ENCODE measurements around the gene OSBPL6. TPM values are rescaled to one million over a fixed set of nuclear protein-coding genes. Genes with fewer than 3 reads are reported as not detected.

OSBPL6 gene
- total RNA-seq, 1 experiment from 2014 or later: 0.71 TPM

- in situ Hi-C loops (cut with HindIII; ENCODE audit: low pct_unique_long_range_greater_than_20kb, low sequenced_read_pairs): no loop called here
- DNase-seq (ENCODE audit: low read depth): no peak
Measured at GRCh38 chr2:178225006-178225805, 30.9 kb downstream of the OSBPL6 start.

- no peak for DNase-seq (ENCODE audit: low read depth)
Measured at GRCh38 chr2:178227187-178227586, 32.9 kb downstream of the OSBPL6 start.

GRCh38 chr2:178229927-178230326 is 35.6 kb downstream of the OSBPL6 start:
- in situ Hi-C loops (cut with HindIII; ENCODE audit: low pct_unique_long_range_greater_than_20kb, low sequenced_read_pairs): no loop called here
- DNase-seq (ENCODE audit: low read depth): no peak

More at GRCh38 chr2:178227187-178227586, 32.9 kb downstream of the OSBPL6 start:
- in situ Hi-C loops (cut with HindIII; ENCODE audit: low pct_unique_long_range_greater_than_20kb, low sequenced_read_pairs): no loop called here

- DNase-seq (ENCODE audit: low read depth): no peak
- in situ Hi-C loops (cut with HindIII; ENCODE audit: low pct_unique_long_range_greater_than_20kb, low sequenced_read_pairs): no loop called here
Measured at GRCh38 chr2:178230396-178230795, 36.1 kb downstream of the OSBPL6 start.

DNA sequence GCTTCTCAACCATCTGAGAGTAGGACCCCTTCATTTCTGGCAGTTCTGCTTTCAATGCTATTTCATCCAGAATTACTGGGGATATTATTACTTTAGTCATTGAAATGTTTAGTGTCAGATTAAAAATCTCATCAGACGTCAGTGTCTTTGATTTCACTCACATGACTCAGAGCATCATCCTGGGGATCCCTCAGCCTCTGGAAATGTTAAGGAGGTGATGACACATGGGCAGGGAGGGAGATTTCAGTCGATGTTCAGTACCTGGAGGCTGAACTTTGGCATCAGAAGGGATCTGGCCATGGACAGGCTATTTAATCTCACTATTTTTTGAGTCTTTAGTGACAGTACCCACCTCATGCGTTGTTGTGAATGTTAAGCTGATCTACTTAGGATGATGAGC is 39.1 kb downstream of the OSBPL6 start:
- in situ Hi-C loops (cut with HindIII; ENCODE audit: low pct_unique_long_range_greater_than_20kb, low sequenced_read_pairs): no loop called here
- DNase-seq (ENCODE audit: low read depth): no peak

DNA sequence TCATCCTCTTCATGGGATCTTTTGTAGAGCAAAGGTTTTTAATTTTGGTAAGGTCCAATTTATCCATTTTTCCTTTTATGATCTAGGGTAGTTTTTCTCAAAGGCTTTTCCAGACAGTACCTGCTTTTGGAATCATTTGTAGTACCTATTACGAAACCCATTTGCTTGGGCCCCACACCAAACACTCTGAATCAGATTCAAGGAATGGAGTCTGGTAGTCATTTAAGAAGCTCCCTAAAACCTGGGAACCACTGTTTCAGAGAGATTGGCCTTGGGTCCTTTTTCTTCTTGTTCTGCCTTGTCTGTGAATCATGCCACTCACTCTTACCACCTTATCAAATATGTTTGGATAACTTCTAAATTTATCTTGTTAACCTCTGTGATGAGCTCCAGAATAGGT is 40.3 kb downstream of the OSBPL6 start:
- DNase-seq (ENCODE audit: low read depth): no peak
- in situ Hi-C loops (cut with HindIII; ENCODE audit: low pct_unique_long_range_greater_than_20kb, low sequenced_read_pairs): no loop called here

DNA sequence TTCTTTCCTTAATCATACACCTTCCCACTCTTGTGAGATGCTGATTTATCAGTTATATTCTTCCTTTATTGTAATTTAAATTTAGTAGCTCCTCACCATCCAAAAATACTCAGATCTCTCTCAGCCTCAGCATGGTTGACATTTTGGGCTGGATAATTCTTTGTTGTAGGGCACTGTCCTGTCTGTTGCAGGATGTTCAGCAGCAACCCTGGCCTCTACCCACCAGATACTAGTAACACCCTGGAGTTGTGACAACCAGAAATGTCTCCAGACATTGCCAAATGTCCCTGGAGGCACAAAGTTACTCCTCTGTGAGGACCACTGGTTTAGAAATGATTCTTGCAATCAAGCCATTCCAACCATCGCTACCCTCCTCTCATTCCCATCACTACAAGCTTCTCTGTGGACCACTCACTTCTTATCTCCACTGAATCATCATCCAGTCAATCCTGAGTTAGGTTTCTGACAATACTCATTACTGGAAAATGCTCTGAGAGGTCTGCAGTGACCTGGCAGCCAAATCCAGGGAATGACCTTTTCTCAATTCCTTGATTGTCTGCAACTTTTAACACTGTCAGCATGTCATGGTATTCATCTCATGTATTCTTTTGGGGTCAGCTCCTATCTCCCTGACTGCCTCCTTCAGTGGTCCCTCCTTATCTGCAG is 43.3 kb downstream of the OSBPL6 start:
- DNase-seq (ENCODE audit: low read depth): no peak

DNA sequence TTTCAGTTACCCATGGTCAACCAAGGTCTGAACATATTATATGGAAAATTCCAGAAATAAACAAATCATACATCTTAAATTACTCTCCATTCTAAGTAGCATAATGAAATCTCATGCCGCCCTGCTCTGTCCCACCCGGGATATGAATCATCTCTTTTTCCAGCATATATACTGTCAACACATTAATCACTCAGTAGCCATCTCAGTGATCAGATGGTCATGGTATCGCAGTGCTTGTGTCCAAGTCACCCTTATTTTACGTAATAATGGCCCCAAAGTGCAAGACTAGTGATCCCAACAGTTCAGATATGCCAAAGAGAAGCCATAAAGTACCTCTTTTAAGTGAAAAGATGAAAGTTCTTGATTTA is 43.8 kb downstream of the OSBPL6 start:
- DNase-seq (ENCODE audit: low read depth): no peak
- in situ Hi-C loops (cut with HindIII; ENCODE audit: low pct_unique_long_range_greater_than_20kb, low sequenced_read_pairs): no loop called here

More for the DNA sequence above, 43.3 kb downstream of the OSBPL6 start:
- in situ Hi-C loops (cut with HindIII; ENCODE audit: low pct_unique_long_range_greater_than_20kb, low sequenced_read_pairs): no loop called here

GRCh38 chr2:178238750-178239149 is 44.4 kb downstream of the OSBPL6 start:
- DNase-seq (ENCODE audit: low read depth): no peak
- in situ Hi-C loops (cut with HindIII; ENCODE audit: low pct_unique_long_range_greater_than_20kb, low sequenced_read_pairs): no loop called here

DNA sequence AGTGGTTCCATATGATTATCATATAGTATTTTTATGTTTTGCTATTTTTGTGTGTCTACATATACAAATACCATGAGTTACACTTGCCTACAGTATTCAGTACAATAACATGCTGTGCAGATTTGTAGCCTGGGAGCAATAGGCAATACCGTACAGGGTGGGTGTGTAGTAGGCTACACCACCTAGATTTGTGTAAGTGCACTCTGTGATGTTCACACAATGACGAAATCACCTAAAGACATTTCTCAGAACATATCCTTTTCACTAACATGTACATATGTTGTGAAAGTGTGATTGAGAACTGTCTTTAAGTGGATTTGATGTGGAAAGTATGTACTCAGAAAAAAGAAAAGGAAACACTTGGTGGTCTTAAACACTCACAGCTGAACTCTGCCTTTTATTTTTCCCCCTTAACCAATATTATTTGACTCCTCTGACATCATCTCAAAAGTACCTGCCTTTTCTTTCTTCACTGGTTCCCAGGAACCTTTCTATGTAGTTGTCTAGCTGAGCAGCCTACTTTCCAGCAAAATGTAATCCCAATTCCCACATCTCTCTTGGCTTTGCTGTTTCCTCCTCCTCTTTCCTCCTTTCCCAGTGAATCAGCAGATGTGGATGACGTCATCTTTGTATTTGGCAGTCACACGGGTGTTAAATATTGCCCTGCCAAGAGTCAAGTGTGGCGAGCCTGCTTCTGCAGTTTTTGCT is 47.7 kb downstream of the OSBPL6 start:
- in situ Hi-C loops (cut with HindIII; ENCODE audit: low pct_unique_long_range_greater_than_20kb, low sequenced_read_pairs): no loop called here

GRCh38 chr2:178242552-178242883 is 48.2 kb downstream of the OSBPL6 start:
- in situ Hi-C loops (cut with HindIII; ENCODE audit: low pct_unique_long_range_greater_than_20kb, low sequenced_read_pairs): no loop called here
- no peak for DNase-seq (ENCODE audit: low read depth)

More for the DNA sequence above, 47.7 kb downstream of the OSBPL6 start:
- peak; percentile 76 for DNase-seq (ENCODE audit: low read depth)

DNA sequence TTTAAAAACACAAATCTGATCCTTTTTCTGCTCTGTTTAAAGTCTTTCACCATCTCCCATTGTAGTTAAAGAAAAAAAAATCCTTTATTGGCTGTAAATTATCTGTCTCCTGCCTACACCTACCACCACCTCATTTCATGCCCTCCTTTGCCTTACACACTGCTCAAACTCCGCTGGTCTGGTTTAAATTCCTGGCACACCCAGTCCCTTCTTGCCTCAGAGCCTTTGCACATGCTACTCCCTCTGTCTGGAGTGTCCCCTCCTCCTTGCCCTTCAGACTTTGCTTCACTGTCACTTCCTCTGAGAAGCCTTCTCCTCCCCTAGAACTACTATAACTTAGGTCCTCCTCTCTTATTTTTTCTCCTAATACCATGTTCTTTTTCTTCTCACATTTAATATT is 49.6 kb downstream of the OSBPL6 start:
- DNase-seq (ENCODE audit: low read depth): no peak
- in situ Hi-C loops (cut with HindIII; ENCODE audit: low pct_unique_long_range_greater_than_20kb, low sequenced_read_pairs): no loop called here

DNA sequence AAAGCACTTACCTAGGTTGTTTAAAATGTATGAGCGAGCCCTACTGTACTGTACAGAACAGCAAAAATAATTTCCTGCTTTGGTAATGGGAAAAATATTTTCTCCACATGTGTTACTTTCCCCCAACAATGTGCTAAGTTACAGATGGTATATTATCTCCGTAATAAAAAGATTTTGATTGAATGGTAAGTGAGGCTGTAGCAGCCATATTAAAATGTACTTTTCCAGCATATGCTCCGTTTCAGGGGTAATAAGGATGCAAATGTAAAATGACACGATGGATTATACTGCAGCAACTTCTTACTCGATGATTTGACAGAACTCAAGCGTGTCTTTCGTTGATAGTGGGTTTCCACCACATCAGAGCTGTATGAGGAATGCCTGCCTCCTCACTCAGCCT is 50.5 kb downstream of the OSBPL6 start:
- in situ Hi-C loops (cut with HindIII; ENCODE audit: low pct_unique_long_range_greater_than_20kb, low sequenced_read_pairs): no loop called here
- no peak for DNase-seq (ENCODE audit: low read depth)

GRCh38 chr2:178246696-178247095 is 52.4 kb downstream of the OSBPL6 start:
- in situ Hi-C loops (cut with HindIII; ENCODE audit: low pct_unique_long_range_greater_than_20kb, low sequenced_read_pairs): no loop called here
- no peak for DNase-seq (ENCODE audit: low read depth)

- no peak for DNase-seq (ENCODE audit: low read depth)
- in situ Hi-C loops (cut with HindIII; ENCODE audit: low pct_unique_long_range_greater_than_20kb, low sequenced_read_pairs): no loop called here
Measured at GRCh38 chr2:178247250-178247649, 52.9 kb downstream of the OSBPL6 start.

DNA sequence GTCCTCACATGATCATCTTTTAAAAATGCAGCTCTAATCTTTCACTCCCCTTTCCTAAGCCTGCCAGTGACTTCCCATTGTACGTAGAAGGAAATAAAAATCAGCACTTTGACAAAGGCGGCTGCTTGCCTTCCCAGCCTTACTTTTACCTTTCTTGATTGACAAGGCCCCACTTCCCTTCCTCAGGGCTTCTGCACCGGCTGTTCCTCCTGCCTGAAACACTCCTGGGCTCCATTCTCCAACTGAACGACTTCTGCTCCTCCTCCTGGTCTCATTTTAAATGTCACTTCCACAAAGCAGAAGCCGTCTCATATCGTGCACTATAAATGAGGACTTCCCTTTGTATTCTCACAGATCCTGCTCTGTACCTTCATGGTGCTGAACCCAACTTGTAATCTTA is 56.1 kb downstream of the OSBPL6 start:
- DNase-seq (ENCODE audit: low read depth): no peak
- in situ Hi-C loops (cut with HindIII; ENCODE audit: low pct_unique_long_range_greater_than_20kb, low sequenced_read_pairs): no loop called here

GRCh38 chr2:178251151-178251955 is 57.0 kb downstream of the OSBPL6 start:
- no peak for DNase-seq (ENCODE audit: low read depth)
- in situ Hi-C loops (cut with HindIII; ENCODE audit: low pct_unique_long_range_greater_than_20kb, low sequenced_read_pairs): no loop called here

DNA sequence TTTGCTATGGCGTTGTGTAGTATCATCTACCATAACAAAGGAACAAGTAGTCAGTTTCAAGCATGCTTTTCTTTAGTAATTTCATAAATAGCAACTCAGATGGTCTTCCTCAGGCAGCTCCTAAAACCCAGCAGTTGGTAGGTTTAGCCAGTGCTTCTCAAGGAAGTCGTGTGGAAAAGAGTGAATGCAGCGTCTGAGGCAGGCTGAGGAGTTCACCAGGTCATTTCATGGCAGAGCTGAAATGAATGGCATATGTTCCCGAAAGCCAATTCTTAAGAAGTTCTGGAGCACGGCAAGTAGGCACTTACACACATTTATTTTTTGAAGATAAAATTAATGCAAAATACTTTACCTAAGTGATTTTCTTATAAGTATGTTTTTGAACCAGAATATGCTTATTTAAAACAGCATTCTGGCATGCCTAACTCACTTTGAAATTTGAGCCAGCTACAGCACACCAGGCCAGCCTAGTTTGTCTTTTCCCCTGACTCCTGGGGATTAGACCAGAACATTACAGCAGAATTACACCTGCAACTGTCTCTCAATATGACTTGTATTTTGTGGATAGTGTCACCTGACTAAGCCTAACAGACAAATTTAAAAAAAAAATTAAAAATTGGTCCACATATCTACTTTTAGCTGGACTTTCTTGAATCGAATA is 62.2 kb downstream of the OSBPL6 start:
- in situ Hi-C loops (cut with HindIII; ENCODE audit: low pct_unique_long_range_greater_than_20kb, low sequenced_read_pairs): no loop called here
- no peak for DNase-seq (ENCODE audit: low read depth)
